Karpas-422 (cell line): ENCODE results near the gene GPC6. TPM values are rescaled to one million over a fixed set of nuclear protein-coding genes. Genes with fewer than 3 reads are reported as not detected.
"Not testable (repeated sequence)": the region's sequence is repeated elsewhere in the genome, so short reads cannot be mapped to it uniquely, and the experiment has no call there.

Experiments
- DNase-seq: peaks from one replicate; pipeline ENCODE4 v3.0.0-alpha.2; 2015
- H2AFZ ChIP-seq: fragments of 200-600 bp; sonication (generic); 2 replicates; pipeline ENCODE4 v1.6.1; 2014; ENCODE audit warnings: antibody characterized with exemption, low read length, mixed read lengths
- H3K27ac ChIP-seq: fragments of 200-600 bp; sonication (generic); 2 replicates; pipeline ENCODE4 v1.5.1; 2014; ENCODE audit warnings: mild to moderate bottlenecking, low read length, moderate library complexity
- H3K27me3 ChIP-seq: fragments of 200-600 bp; sonication (generic); 2 replicates; pipeline ENCODE4 v1.6.1; 2014; ENCODE audit warnings: low read length, mixed read lengths
- H3K36me3 ChIP-seq: fragments of 200-600 bp; sonication (generic); 2 replicates; pipeline ENCODE4 v1.6.1; 2014; ENCODE audit warnings: low read length, mixed read lengths; ENCODE audit not compliant: insufficient read depth
- H3K4me1 ChIP-seq: fragments of 200-600 bp; sonication (generic); 2 replicates; pipeline ENCODE4 v1.6.1; 2014; ENCODE audit warnings: mild to moderate bottlenecking, low read length, mixed read lengths
- H3K4me2 ChIP-seq: fragments of 200-600 bp; sonication (generic); 2 replicates; pipeline ENCODE4 v1.6.1; 2014; ENCODE audit warnings: low read length, low read depth, mild to moderate bottlenecking; ENCODE audit not compliant: poor library complexity, severe bottlenecking
- H3K4me3 ChIP-seq: fragments of 200-600 bp; sonication (generic); 2 replicates; pipeline ENCODE4 v1.5.1; 2014; ENCODE audit warnings: mild to moderate bottlenecking, antibody characterized with exemption, low read length, mixed read lengths
- H3K79me2 ChIP-seq: fragments of 200-600 bp; sonication (generic); 2 replicates; pipeline ENCODE4 v1.6.1; 2014; ENCODE audit warnings: mild to moderate bottlenecking, low read length, mixed read lengths
- H3K9ac ChIP-seq: fragments of 200-600 bp; sonication (generic); 2 replicates; pipeline ENCODE4 v1.6.0; 2014; ENCODE audit warnings: low read length
- H3K9me2 ChIP-seq: fragments of 200-600 bp; sonication (generic), shearing (Covaris generic); replicated peaks from 2 replicates; pipeline ENCODE4 v1.6.0; 2014; ENCODE audit warnings: mild to moderate bottlenecking, low read length, moderate library complexity; ENCODE audit not compliant: insufficient read depth
- H3K9me3 ChIP-seq: fragments of 300-700, 200-600 bp; sonication (generic); 2 replicates; pipeline ENCODE4 v1.6.1; 2014; ENCODE audit warnings: low read length, mixed read lengths
- H4K20me1 ChIP-seq: fragments of 200-600 bp; sonication (generic); 2 replicates; pipeline ENCODE4 v1.6.1; 2014; ENCODE audit warnings: mild to moderate bottlenecking, antibody characterized with exemption, low read length, low read depth; ENCODE audit not compliant: insufficient read depth
- total RNA-seq: library from RNA; depleted of rRNA; stranded (reverse); fragments of >200 nt; shearing (Covaris generic); gene quantifications from 2 replicates; pipeline ENCODE4 v1.2.3, GENCODE V29; 2014; ENCODE audit warnings: low replicate concordance

The GPC6 gene
- total RNA-seq, 1 experiment from 2014 or later = not detected

DNA sequence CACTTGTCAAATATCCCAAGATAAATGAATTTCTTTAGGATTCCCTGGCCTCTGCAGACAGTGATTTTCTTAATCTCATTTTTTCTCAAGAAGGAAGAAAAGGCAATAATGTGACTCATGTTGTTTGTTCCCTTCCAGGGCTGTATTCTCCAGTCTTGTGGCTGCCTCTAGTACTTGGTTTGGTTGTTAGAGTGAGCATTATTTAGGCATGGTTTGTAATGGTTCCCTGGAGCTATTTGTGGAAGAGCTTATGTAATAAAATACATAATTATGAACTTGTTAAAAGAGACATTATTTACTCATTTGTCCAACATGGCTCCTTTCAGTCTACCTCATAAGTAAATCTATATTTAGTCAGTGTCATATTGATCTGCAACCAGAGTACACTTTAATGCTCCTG lies 982.5 kb downstream of the GPC6 start:
- Histone ChIP-seq H3K36me3 (no peaks in the 10 kb centered on the region), H4K20me1 (no peaks in the 10 kb centered on the region), H3K79me2 (no peaks in the 10 kb centered on the region), H3K4me2 (no peak overlapping the region), H3K27me3 (no peaks in the 10 kb centered on the region), H3K9ac (no peak overlapping the region), H3K4me3 (no peak overlapping the region), H3K4me1 (no peaks in the 10 kb centered on the region), H3K9me2 (no peaks in the 10 kb centered on the region), H3K27ac (no peak overlapping the region), H3K9me3 (no peaks in the 10 kb centered on the region), H2AFZ (no peak overlapping the region)
- no peak for DNase-seq

DNA sequence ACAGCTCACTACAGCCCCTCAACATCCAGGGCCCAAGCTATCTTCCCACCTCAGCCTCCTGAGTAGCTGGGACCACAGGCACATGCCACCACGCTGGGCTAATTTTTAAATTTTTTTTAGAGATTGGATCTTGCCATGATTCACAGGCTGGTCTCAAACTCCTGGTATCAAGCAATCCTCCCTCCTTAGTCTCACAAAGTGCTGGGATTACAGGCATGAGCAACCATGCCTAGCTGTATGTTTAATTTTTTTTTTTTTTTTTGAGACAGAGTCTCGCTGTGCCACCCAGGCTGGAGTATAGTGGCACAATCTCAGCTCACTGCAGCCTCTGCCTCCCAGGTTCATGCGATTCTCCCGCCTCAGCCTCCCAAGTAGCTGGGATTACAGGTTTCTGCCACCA lies 983.3 kb downstream of the GPC6 start:
- H3K9me2 ChIP-seq, H3K36me3 ChIP-seq, H3K4me1 ChIP-seq: not testable (repeated sequence)

GRCh38 chr13:94210816-94211215 lies 984.2 kb downstream of the GPC6 start:
- Histone ChIP-seq H3K4me2 (no peak overlapping the region), H3K4me3 (no peak overlapping the region), H3K9me2 (no peaks in the 10 kb centered on the region), H3K9me3 (no peaks in the 10 kb centered on the region), H4K20me1 (no peaks in the 10 kb centered on the region), H3K9ac (no peak overlapping the region), H3K4me1 (no peaks in the 10 kb centered on the region), H3K27ac (no peak overlapping the region), H2AFZ (no peak overlapping the region), H3K36me3 (no peaks in the 10 kb centered on the region), H3K27me3 (no peaks in the 10 kb centered on the region), H3K79me2 (no peaks in the 10 kb centered on the region)
- no peak for DNase-seq

More for the DNA sequence above, 983.3 kb downstream of the GPC6 start:
- not testable (repeated sequence) for H3K4me3 ChIP-seq, DNase-seq, H3K27me3 ChIP-seq, H3K9me3 ChIP-seq, H3K4me2 ChIP-seq, H3K79me2 ChIP-seq, H2AFZ ChIP-seq, H4K20me1 ChIP-seq, H3K9ac ChIP-seq, H3K27ac ChIP-seq

GRCh38 chr13:94212196-94212595 lies 985.6 kb downstream of the GPC6 start:
- H3K4me1 ChIP-seq = no peaks in the 10 kb centered on the region
- no peaks in the 10 kb centered on the region for H3K9me2 ChIP-seq
- no peaks in the 10 kb centered on the region for H3K27me3 ChIP-seq
- DNase-seq = no peak
- H3K79me2 ChIP-seq = no peaks in the 10 kb centered on the region
- no peaks in the 10 kb centered on the region for H3K36me3 ChIP-seq
- no peak overlapping the region for H3K4me3 ChIP-seq
- no peaks in the 10 kb centered on the region for H3K9me3 ChIP-seq
- H3K9ac ChIP-seq = no peak overlapping the region
- H4K20me1 ChIP-seq = no peaks in the 10 kb centered on the region
- no peak overlapping the region for H3K27ac ChIP-seq
- H2AFZ ChIP-seq = no peak overlapping the region
- no peak overlapping the region for H3K4me2 ChIP-seq

GRCh38 chr13:94214121-94214520 lies 987.5 kb downstream of the GPC6 start:
- Histone ChIP-seq H3K79me2 (no peaks in the 10 kb centered on the region), H3K36me3 (no peaks in the 10 kb centered on the region), H3K27me3 (no peaks in the 10 kb centered on the region), H3K4me1 (no peaks in the 10 kb centered on the region), H4K20me1 (no peaks in the 10 kb centered on the region), H3K27ac (no peak overlapping the region), H3K4me3 (no peak overlapping the region), H3K9me3 (no peaks in the 10 kb centered on the region), H3K9ac (no peak overlapping the region), H3K4me2 (no peak overlapping the region), H2AFZ (no peak overlapping the region), H3K9me2 (no peaks in the 10 kb centered on the region)
- DNase-seq = no peak

DNA sequence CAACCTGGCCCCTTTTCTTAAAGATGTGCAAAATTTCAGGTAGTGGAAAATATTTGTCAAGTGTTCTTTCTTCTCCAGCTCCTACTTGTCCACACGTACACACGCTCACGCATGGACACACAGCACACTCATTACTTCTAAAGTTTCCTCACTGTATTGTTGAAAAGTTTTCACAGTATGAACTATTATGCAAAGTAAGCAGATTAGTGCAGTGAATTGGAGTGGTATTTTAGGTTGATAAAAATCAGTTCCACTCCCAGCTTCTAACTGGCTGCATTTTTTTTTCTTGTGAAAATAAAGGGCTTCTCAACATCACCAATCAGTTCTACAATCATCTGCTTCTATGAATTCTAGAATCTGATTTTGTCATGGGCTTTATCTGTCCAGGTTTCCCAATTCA lies 988.4 kb downstream of the GPC6 start:
- Histone ChIP-seq H3K27ac (no peak overlapping the region), H3K36me3 (no peaks in the 10 kb centered on the region), H2AFZ (no peak overlapping the region), H3K4me3 (no peak overlapping the region), H3K4me1 (no peaks in the 10 kb centered on the region), H3K9me2 (no peaks in the 10 kb centered on the region), H3K27me3 (no peaks in the 10 kb centered on the region), H3K79me2 (no peaks in the 10 kb centered on the region), H3K4me2 (no peak overlapping the region), H3K9ac (no peak overlapping the region), H4K20me1 (no peaks in the 10 kb centered on the region), H3K9me3 (no peaks in the 10 kb centered on the region)
- DNase-seq = no peak

GRCh38 chr13:94216476-94216875 lies 989.9 kb downstream of the GPC6 start:
- H3K36me3 ChIP-seq = no peaks in the 10 kb centered on the region
- H3K9me2 ChIP-seq = no peaks in the 10 kb centered on the region
- no peak overlapping the region for H3K4me2 ChIP-seq
- no peak overlapping the region for H3K27ac ChIP-seq
- H3K9me3 ChIP-seq = no peaks in the 10 kb centered on the region
- DNase-seq = no peak
- H3K4me3 ChIP-seq = no peak overlapping the region
- H3K27me3 ChIP-seq = no peaks in the 10 kb centered on the region
- H4K20me1 ChIP-seq = no peaks in the 10 kb centered on the region
- no peaks in the 10 kb centered on the region for H3K4me1 ChIP-seq
- H3K79me2 ChIP-seq = no peaks in the 10 kb centered on the region
- no peak overlapping the region for H2AFZ ChIP-seq
- no peak overlapping the region for H3K9ac ChIP-seq

- no peaks in the 10 kb centered on the region for H3K4me1 ChIP-seq
- no peaks in the 10 kb centered on the region for H3K36me3 ChIP-seq
- H3K27me3 ChIP-seq = no peaks in the 10 kb centered on the region
- no peak overlapping the region for H2AFZ ChIP-seq
- H4K20me1 ChIP-seq = no peaks in the 10 kb centered on the region
- no peak overlapping the region for H3K4me3 ChIP-seq
- no peaks in the 10 kb centered on the region for H3K9me2 ChIP-seq
- H3K79me2 ChIP-seq = no peaks in the 10 kb centered on the region
- no peak overlapping the region for H3K9ac ChIP-seq
- no peak for DNase-seq
- H3K9me3 ChIP-seq = no peaks in the 10 kb centered on the region
- no peak overlapping the region for H3K27ac ChIP-seq
- no peak overlapping the region for H3K4me2 ChIP-seq
Measured at GRCh38 chr13:94217370-94217769, 990.8 kb downstream of the GPC6 start.

- no peak overlapping the region for H2AFZ ChIP-seq
- no peak overlapping the region for H3K4me3 ChIP-seq
- no peaks in the 10 kb centered on the region for H3K27me3 ChIP-seq
- no peak overlapping the region for H3K9ac ChIP-seq
- no peaks in the 10 kb centered on the region for H3K9me2 ChIP-seq
- no peaks in the 10 kb centered on the region for H4K20me1 ChIP-seq
- H3K4me2 ChIP-seq = no peak overlapping the region
- H3K4me1 ChIP-seq = no peaks in the 10 kb centered on the region
- no peaks in the 10 kb centered on the region for H3K79me2 ChIP-seq
- H3K36me3 ChIP-seq = no peaks in the 10 kb centered on the region
- H3K27ac ChIP-seq = no peak overlapping the region
- no peak for DNase-seq
- no peaks in the 10 kb centered on the region for H3K9me3 ChIP-seq
Measured at GRCh38 chr13:94218537-94218936, 991.9 kb downstream of the GPC6 start.
